Astrocyte of the spinal cord (primary cell): Measurements from ENCODE around the gene MMP14.

Source experiments
- DNase-seq: peaks from one replicate; pipeline ENCODE4 v3.0.0; 2011; ENCODE audit warnings: low read depth, low spot score
- H3K4me3 ChIP-seq: 2 replicates; pipeline ENCODE4 v1.5.1; 2011; ENCODE audit warnings: low read depth, mild to moderate bottlenecking, low read length, moderate library complexity
- in situ Hi-C: cut with HindIII; loops from 2 replicates; pipeline ENCODE4 v1.10.0; 2017; ENCODE audit warnings: low sequenced_read_pairs
- TF ChIP-seq, protein P1 (sequence below): IDR thresholded peaks from 2 replicates; pipeline ENCODE4 v1.5.1; 2012; ENCODE audit warnings: low read depth, mild to moderate bottlenecking, low read length, inconsistent platforms

Gene MMP14

DNA sequence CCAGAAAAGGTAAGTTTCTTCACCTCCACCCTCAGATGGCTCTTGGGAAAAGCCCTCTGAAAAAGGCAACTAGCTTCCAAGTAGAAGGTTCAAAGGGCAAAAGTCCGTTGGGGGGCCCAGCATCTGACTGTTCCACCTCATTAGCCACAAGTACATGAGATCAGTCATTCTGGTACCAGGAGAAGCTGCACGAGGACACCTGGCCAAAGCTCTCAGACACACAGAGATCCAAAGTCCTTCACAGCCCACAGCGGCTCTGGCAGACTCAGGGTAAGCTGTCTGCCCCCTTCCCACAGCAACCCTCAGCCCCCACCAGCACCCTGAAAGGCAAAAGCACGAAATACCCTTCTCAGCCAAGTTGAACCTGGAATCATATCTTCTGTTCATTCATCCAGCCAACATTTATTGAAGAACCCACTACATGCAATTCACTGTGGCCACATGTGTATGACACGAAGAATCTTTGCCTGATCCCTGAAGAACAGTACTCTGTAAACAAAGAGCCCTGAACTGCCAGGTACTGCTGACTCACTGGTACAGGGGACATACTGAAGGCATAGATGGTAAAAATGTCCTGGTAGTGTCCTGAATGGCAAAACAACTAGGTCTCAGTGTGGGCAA is 40.2 kb upstream of the MMP14 start:
- DNase-seq = no peak
- in situ Hi-C loops = no loop called here
- no peak overlapping the region for H3K4me3 ChIP-seq
- TF ChIP-seq, protein P1, sequence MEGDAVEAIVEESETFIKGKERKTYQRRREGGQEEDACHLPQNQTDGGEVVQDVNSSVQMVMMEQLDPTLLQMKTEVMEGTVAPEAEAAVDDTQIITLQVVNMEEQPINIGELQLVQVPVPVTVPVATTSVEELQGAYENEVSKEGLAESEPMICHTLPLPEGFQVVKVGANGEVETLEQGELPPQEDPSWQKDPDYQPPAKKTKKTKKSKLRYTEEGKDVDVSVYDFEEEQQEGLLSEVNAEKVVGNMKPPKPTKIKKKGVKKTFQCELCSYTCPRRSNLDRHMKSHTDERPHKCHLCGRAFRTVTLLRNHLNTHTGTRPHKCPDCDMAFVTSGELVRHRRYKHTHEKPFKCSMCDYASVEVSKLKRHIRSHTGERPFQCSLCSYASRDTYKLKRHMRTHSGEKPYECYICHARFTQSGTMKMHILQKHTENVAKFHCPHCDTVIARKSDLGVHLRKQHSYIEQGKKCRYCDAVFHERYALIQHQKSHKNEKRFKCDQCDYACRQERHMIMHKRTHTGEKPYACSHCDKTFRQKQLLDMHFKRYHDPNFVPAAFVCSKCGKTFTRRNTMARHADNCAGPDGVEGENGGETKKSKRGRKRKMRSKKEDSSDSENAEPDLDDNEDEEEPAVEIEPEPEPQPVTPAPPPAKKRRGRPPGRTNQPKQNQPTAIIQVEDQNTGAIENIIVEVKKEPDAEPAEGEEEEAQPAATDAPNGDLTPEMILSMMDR = no peak

DNA sequence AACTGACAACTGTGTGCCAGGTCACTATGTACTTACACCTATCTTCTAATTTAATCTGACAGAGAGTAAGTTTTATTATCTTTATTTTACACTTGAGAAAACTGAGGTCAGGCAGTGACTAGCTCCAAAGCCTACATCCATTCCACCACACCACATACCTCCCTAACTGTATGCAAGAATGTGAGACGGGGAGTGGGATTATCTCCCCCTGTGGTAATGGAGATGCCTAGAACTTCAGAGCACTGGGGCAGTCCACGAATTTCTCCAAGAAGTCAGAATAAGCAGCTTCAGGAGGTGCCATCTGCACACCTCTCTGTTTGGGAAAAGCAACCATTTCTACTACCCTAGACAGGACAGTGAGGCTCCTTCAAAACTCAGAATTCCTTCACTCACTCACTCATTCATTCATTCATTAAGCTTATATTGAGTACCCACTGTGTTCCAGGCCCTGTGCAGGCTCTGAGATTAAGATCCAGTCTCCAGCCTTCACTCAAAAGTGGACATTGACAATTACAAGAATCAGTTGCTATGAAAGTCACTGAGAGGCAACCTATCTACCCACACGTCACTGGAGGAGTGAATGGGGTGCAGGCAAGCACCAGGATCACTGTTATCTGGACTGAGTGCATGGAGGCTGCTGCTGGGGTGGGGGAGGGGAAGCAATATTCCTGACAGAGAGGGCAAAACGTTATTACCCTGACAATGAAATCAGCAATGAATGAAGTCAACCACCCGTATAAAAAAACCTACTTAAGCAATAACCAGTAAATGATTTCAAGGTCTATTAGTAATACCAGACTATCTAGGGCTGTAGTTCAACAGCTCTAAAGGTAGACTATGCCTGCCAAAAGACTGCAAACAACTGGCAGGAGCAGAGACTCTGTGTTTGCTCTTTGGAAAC is 39.1 kb upstream of the MMP14 start:
- TF ChIP-seq, protein P1 = no peak
- no peak for DNase-seq
- in situ Hi-C loops = no loop called here
- no peak overlapping the region for H3K4me3 ChIP-seq

DNA sequence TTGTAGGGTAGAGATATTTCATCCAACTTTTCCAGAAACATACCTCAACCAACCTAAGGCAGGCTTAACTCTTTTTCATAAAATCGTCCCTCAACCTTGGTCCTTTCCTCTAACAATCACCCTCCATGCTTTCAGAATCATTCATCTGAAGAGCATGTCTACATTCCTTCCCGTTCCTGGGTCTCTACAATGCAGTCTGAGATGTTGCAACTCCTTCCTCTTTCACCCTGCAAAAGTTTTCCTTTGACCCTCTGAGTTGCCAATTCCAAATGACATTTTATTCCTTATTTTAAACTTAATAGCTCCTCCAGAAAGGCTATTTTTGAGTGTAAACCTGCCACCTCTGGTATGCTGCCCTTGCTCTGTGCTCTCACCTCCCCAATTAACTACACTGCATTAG is 37.9 kb upstream of the MMP14 start:
- in situ Hi-C loops = no loop called here
- no peak for DNase-seq

DNA sequence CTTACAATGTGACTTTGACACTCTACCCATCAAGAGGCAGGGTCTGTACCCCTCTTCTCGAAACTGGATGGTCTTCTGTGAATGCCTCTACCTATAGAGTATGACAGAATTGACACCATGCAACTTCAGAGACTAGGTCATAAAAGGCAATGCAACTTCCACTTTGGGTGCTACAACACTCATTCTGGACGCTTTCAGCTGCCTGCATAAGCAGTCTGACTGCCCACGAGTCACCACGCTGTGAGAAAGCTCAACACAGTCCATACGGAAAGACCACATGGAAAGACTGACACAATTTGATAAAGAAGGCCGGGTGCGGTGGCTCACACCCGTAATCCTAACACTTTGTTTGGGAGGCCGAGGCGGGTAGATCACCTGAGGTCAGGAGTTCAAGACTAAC is 36.0 kb upstream of the MMP14 start:
- in situ Hi-C loops = no loop called here
- TF ChIP-seq, protein P1 = no peak
- H3K4me3 ChIP-seq = no peak overlapping the region
- no peak for DNase-seq

More for the DNA sequence above, 37.9 kb upstream of the MMP14 start:
- TF ChIP-seq, protein P1 = no peak
- no peak overlapping the region for H3K4me3 ChIP-seq

DNA sequence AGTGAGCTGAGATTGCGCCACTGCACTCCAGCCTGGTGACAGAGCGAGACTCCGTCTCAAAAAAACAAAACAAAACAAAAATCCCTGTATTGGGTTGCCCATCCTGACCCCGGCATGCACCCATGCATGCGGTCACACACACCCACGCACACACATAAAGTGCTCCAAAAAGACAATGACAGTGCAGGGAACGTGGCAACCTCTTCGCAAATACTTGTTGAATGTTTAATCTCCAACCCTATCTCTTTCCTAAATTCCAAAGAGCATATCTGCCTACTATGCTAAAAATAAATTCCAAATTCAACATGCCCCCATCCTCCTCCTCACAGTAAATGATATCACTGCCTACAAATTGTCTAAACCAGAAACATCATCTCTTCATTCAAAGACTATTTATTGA is 34.7 kb upstream of the MMP14 start:
- DNase-seq = no peak
- no peak overlapping the region for H3K4me3 ChIP-seq
- in situ Hi-C loops = no loop called here
- TF ChIP-seq, protein P1 = no peak

DNA sequence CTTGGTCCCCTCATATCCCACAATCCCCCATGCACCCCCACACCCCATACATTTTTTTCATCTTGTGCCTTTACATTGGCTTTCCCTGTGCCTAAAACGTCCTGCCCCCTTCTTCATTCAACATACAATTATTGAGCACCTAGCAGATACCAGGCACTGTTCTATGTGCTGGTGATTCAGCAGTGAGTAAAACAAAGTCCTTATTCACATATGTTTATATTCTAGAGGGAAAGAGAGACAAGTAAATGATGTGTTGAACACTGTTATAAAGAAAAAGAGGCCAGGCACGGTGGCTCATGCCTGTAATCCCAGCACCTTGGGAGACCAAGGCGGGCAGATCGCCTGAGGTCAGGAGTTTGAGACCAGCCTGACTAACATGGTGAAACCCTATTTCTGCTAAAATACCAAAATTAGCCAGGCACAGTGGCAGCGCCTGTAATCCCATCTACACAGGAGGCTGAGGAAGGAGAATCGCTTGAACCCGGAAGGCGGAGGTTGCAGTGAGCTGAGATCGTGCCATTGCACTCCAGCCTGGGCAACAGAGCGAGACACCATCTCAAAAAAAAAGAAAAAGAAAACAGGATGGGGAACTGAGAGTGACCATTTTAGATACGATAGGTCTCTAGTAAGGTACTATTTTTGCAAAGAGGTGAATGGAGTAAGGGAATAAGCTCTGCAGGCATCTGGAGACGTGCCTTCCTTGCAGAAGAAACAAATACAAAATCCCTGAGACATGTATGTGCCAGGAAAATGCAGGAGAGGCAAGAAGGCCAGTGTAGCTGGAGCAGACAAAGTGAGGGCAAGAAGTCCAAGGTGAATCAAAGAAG is 33.3 kb upstream of the MMP14 start:
- no peak for DNase-seq
- in situ Hi-C loops = no loop called here
- TF ChIP-seq, protein P1 = no peak
- no peak overlapping the region for H3K4me3 ChIP-seq
